Chondrocyte (in vitro differentiated cells): ENCODE results near the gene SLC30A3. TPM values are rescaled to one million over a fixed set of nuclear protein-coding genes. Genes with fewer than 3 reads are reported as not detected.

Experiments
- DNase-seq: peaks from one replicate; pipeline ENCODE4 v3.0.0; 2021; ENCODE audit warnings: mixed read lengths, low spot score
- H3K27ac Mint-ChIP-seq: one replicate; pipeline ENCODE4 v1.8.0; 2021; ENCODE audit warnings: mild to moderate bottlenecking, moderate library complexity, mixed read lengths; ENCODE audit not compliant: unreplicated experiment
- H3K27me3 Mint-ChIP-seq: 2 replicates; pipeline ENCODE4 v1.8.0; 2021; ENCODE audit warnings: low read depth, mixed read lengths
- H3K36me3 Mint-ChIP-seq: 2 replicates; pipeline ENCODE4 v1.8.0; 2021; ENCODE audit warnings: low read depth, mixed read lengths
- H3K4me1 Mint-ChIP-seq: 2 replicates; pipeline ENCODE4 v1.8.0; 2021; ENCODE audit warnings: low read depth, mild to moderate bottlenecking, mixed read lengths
- H3K4me3 Mint-ChIP-seq: one replicate; pipeline ENCODE4 v1.8.0; 2021; ENCODE audit warnings: mild to moderate bottlenecking, moderate library complexity, mixed read lengths; ENCODE audit not compliant: unreplicated experiment
- H3K9me3 Mint-ChIP-seq: 2 replicates; pipeline ENCODE4 v1.8.0; 2021; ENCODE audit warnings: low read depth, mixed read lengths
- total RNA-seq: library from RNA; stranded (reverse); gene quantifications from 3 replicates; pipeline ENCODE4 v1.2.1, GENCODE V29; 2021
- TF ChIP-seq, protein P1 (sequence below): fragments of 200-600 bp; sonication (generic); IDR thresholded peaks from 2 replicates; pipeline ENCODE4 v1.5.0; 2021; ENCODE audit warnings: antibody characterized with exemption, mild to moderate bottlenecking, moderate library complexity

The SLC30A3 gene
- total RNA-seq, 1 donor from 2014 or later = 0.17 TPM

DNA sequence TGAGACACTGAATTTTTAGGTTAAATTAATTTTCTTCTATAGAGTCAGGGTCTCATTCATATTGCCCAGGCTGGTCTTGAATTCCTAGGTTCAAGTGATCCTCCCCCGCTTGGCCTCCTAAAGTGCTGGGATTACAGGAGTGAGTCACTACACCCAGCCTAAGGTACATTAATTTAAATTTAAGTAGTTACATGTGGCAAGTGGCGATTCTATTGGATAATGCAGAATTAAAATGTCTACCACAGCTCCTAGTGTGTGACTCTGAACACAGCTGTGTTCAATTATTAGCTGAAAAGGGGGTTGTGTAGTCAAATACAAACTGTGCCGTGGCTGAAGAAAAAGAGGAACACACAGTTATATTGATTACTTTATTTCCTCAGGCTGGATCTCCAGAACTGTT is 47.9 kb downstream of the SLC30A3 start:
- Mint-ChIP-seq H3K4me3 (no peak overlapping the region), H3K36me3 (peaks cover 4% of the 10 kb centered on the region), H3K27me3 (no peaks in the 10 kb centered on the region), H3K9me3 (no peaks in the 10 kb centered on the region), H3K4me1 (peaks cover 41% of the 10 kb centered on the region), H3K27ac (no peak overlapping the region)
- DNase-seq = no peak
- TF ChIP-seq, protein P1, sequence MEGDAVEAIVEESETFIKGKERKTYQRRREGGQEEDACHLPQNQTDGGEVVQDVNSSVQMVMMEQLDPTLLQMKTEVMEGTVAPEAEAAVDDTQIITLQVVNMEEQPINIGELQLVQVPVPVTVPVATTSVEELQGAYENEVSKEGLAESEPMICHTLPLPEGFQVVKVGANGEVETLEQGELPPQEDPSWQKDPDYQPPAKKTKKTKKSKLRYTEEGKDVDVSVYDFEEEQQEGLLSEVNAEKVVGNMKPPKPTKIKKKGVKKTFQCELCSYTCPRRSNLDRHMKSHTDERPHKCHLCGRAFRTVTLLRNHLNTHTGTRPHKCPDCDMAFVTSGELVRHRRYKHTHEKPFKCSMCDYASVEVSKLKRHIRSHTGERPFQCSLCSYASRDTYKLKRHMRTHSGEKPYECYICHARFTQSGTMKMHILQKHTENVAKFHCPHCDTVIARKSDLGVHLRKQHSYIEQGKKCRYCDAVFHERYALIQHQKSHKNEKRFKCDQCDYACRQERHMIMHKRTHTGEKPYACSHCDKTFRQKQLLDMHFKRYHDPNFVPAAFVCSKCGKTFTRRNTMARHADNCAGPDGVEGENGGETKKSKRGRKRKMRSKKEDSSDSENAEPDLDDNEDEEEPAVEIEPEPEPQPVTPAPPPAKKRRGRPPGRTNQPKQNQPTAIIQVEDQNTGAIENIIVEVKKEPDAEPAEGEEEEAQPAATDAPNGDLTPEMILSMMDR = no peak

DNA sequence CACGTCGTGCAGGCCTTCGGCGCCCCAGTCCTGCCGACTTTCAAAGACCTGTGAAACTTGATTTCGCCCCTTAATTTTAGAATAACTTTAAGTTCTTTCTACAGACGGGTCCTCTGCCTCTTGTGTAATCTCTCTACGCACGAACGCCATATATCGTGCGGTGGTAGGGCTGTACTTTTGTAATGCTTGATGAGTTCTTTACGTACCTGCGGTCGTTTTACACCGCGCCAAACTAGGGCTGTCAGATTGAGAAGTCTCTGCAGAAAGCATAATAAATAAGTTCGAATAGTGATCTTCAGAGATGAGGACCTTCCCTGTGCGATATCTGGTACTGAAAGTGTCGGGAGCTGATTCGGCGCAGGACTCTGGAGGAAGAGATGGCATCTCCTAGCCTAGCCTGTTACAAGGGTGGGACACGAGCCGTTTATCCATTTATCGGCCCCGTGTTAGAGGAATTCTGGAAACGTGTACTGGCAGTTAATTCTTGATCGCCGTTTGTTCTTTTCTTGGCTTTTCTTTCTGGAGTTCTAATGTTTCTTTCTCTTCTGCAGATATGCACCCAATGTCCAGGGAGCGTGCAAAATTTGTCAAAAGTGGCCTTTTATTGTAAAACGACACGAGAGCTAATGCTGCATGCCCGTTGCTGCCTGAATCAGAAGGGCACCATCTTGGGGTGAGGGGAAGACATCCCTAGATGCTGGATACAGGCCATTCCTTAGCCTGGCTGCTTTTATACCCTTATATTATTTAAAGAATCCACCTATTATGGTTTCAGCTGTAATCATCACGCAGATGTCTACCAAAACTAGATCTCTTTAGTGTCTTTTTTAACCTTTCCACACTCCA is 50.0 kb downstream of the SLC30A3 start:
- DNase-seq = peak; percentile 15
- TF ChIP-seq, protein P1 = peak; percentile 1
- Mint-ChIP-seq H3K4me1 (peaks cover 38% of the 10 kb centered on the region), H3K36me3 (peaks cover 3% of the 10 kb centered on the region), H3K27ac (peak overlapping the region; percentile 100), H3K27me3 (no peaks in the 10 kb centered on the region), H3K4me3 (peak overlapping the region; percentile 96), H3K9me3 (no peaks in the 10 kb centered on the region)

DNA sequence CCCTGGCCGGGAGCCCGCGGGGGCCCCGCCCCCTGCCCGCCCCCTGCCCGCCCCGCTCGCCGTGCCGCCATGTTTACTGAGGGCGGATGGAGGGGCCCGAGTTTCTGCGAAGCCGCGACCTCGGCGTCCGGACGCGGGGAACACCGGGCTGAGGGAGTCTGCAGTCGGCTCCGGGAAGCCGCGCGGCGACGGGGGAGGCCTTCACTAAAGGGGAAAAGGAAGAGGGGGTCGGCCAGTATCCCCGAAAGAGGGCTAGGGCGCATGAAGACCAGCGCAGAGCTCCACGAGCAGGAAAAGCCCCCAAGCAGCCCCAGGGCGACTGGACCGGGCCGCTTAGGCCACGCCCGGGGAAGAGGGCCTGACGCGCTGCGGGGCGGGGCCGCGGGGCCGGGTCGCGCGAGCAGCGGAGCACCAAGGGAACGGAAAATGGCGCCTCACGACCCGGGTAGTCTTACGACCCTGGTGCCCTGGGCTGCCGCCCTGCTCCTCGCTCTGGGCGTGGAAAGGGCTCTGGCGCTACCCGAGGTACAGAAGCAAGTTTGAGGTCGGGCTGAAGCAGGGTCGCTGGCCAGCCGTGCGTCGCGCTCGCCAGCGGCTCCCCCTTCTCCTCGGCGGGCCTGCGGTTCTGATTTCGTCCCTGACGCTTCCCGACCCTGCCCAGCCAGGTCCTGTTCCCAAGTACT is 50.8 kb downstream of the SLC30A3 start, which contains the start of the genes ATRAID and SLC5A6:
TSS of gene ATRAID (plus strand) at position 99 of the 683 bp plus-strand sequence. CDS start at position 427, 328 bp downstream.
TSS of gene SLC5A6 (minus strand) at position 326 of the 683 bp plus-strand sequence. CDS start 4,618 bp downstream, outside the sequence.
- H3K9me3 Mint-ChIP-seq = no peaks in the 10 kb centered on the region
- peak within 1 kb of the TSS; percentile 100 for H3K27ac Mint-ChIP-seq
- H3K4me3 Mint-ChIP-seq = peak within 1 kb of the TSS; percentile 96
- H3K36me3 Mint-ChIP-seq = peaks cover 6% of the 10 kb centered on the region
- TF ChIP-seq, protein P1 = peak; percentile 8
- H3K4me1 Mint-ChIP-seq = peaks cover 34% of the 10 kb centered on the region
- DNase-seq = peak; percentile 95
- no peaks in the 10 kb centered on the region for H3K27me3 Mint-ChIP-seq

DNA sequence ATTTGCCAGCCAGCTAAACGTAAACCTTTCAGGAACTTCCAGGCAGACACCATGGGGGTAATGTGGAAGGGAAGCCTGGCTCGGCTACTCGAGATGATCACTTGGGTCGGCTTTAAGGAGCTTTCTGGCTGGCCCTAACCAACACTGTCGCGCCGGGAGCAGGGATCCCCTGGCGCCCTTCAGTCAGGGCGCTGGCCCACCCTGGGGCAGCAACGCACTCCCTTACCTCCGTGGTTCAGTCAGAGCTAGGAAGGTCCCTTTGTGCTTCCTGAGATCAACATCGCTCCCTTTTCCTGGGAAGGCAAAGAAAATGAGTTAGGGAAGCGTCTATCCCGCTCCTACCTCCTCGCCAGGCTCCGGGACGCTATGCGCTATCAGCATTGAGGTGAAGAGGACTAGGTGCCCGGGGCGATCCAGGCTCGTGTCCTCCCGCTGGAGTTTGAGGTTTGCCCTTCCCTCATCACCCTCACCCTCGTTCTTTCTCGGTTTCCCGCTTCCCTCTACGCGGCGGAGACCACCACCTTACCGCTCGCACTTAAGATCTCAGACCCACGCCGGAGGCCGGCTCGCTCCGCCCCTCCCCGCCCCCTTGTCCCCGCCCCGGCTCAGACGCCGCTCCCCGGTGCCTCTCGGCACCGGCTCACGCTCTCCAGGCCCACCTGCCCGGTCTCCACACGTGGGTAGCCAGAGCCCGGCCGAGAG is 51.5 kb downstream of the SLC30A3 start:
- no peak for DNase-seq
- Mint-ChIP-seq H3K9me3 (no peaks in the 10 kb centered on the region), H3K4me1 (peaks cover 27% of the 10 kb centered on the region), H3K27me3 (no peaks in the 10 kb centered on the region), H3K27ac (peak overlapping the region; percentile 85), H3K4me3 (peak overlapping the region; percentile 96), H3K36me3 (peaks cover 11% of the 10 kb centered on the region)
- TF ChIP-seq, protein P1 = no peak
